HCT116 (cell line): ENCODE measurements around the gene RNF138. TPM values are rescaled to one million over a fixed set of nuclear protein-coding genes. Genes with fewer than 3 reads are reported as not detected.

ENCODE experiments used
- ATAC-seq: fragments of 200-7000 bp; cut with Tn5 transposase; 2 replicates; pipeline ENCODE4 v1.9.1; 2020; ENCODE audit warnings: mild to moderate bottlenecking, moderate library complexity
- BruUV-seq: library from RNA; stranded (reverse); fragments of 400-500 nt; replicated peaks from 2 replicates; lab custom pipeline; 2021; lab: Mats Ljungman, UMichigan
- CTCF ChIA-PET: fragments of 300-600 bp; sonication (Branson Sonifier 250); formaldehyde crosslinking; loops from one replicate; lab custom pipeline; 2021; ENCODE audit warnings: antibody characterized with exemption; lab: Charles Lee
- POLR2A ChIA-PET: fragments of 300-600, 350-600 bp; sonication (Branson Sonifier 250); formaldehyde crosslinking; loops from one replicate; lab custom pipeline; 2021; ENCODE audit warnings: antibody characterized with exemption; lab: Charles Lee
- RAD21 ChIA-PET, 2 experiments: fragments of 300-600 bp; sonication (Branson Sonifier 250); formaldehyde crosslinking; loops; one replicate each; lab custom pipeline; 2023; ENCODE audit warnings: low total read pairs in 2 of 2; ENCODE audit not compliant: uncharacterized antibody in 2 of 2, unreplicated experiment in 2 of 2, low non-redundant PET in 1 of 2; lab: Charles Lee
- DNase-seq: peaks from one replicate; pipeline ENCODE4 v3.0.0-alpha.2; 2010; ENCODE audit warnings: low read depth, low spot score
- H2AFZ ChIP-seq: fragments of 200-600 bp; shearing (Covaris generic), sonication (generic); 2 replicates; pipeline ENCODE4 v1.6.1; 2017; ENCODE audit warnings: low read depth, mixed run types, mixed read lengths, antibody characterized with exemption, low read length; ENCODE audit not compliant: poor library complexity, severe bottlenecking
- H3K27ac ChIP-seq: 2 replicates; pipeline ENCODE4 v1.5.1; 2012; ENCODE audit warnings: low read depth, low read length
- H3K27me3 ChIP-seq: fragments of 200-600 bp; sonication (generic); 2 replicates; pipeline ENCODE4 v1.6.1; 2016; ENCODE audit warnings: mixed run types, low read length, mixed read lengths; ENCODE audit not compliant: insufficient read depth
- H3K36me3 ChIP-seq, 2 experiments: fragments of 200-500 bp in 1 of 2; fragments of 200-600 bp in 1 of 2; sonication (Bioruptor generic) in 1 of 2; sonication (generic) in 1 of 2; 2 replicates each; pipeline versions ENCODE4 v1.5.1 to v1.6.1; 2014 to 2016; ENCODE audit warnings: low read length in 2 of 2, inconsistent platforms in 1 of 2, mixed read lengths in 1 of 2, mixed run types in 1 of 2; ENCODE audit not compliant: insufficient read depth in 2 of 2, control insufficient read depth in 1 of 2
- H3K4me1 ChIP-seq, 2 experiments: fragments of 200-600 bp in 1 of 2; sonication (generic) in 1 of 2; 2 replicates each; pipeline versions ENCODE4 v1.5.1 to v1.6.1; 2012 to 2017; ENCODE audit warnings: low read length in 2 of 2, inconsistent platforms in 1 of 2, mild to moderate bottlenecking in 1 of 2, mixed read lengths in 1 of 2, mixed run types in 1 of 2, moderate library complexity in 1 of 2; ENCODE audit not compliant: insufficient read depth in 2 of 2, control insufficient read depth in 1 of 2
- H3K4me2 ChIP-seq: fragments of 200-600 bp; sonication (generic); 2 replicates; pipeline ENCODE4 v1.6.1; 2017; ENCODE audit warnings: mixed run types, low read length, mixed read lengths
- H3K4me3 ChIP-seq, 2 experiments: fragments of 200-600 bp in 1 of 2; sonication (generic) in 1 of 2; replicated peaks in 1 of 2; 2 replicates each; pipeline ENCODE4 v1.5.1; 2011 to 2016; ENCODE audit warnings: low read length in 2 of 2, control low read depth in 1 of 2, low read depth in 1 of 2, mild to moderate bottlenecking in 1 of 2, mixed read lengths in 1 of 2, mixed run types in 1 of 2
- H3K79me2 ChIP-seq: fragments of 200-600 bp; sonication (generic); 2 replicates; pipeline ENCODE4 v1.6.1; 2017; ENCODE audit warnings: mild to moderate bottlenecking, mixed run types, low read length, moderate library complexity, mixed read lengths; ENCODE audit not compliant: insufficient read depth
- H3K9ac ChIP-seq: fragments of 200-600 bp; sonication (generic); 2 replicates; pipeline ENCODE4 v1.6.1; 2016; ENCODE audit warnings: low read length, mixed read lengths
- H3K9me2 ChIP-seq: fragments of 200-600 bp; sonication (generic), shearing (Covaris generic); 2 replicates; pipeline ENCODE4 v1.6.1; 2017; ENCODE audit warnings: mixed run types, mild to moderate bottlenecking, moderate library complexity; ENCODE audit not compliant: insufficient read depth
- H3K9me3 ChIP-seq, 2 experiments: fragments of 200-500 bp in 1 of 2; fragments of 200-600 bp in 1 of 2; sonication (Bioruptor generic) in 1 of 2; sonication (generic) in 1 of 2; 2 replicates each; pipeline ENCODE4 v1.6.1; 2014 to 2017; ENCODE audit warnings: low read length in 2 of 2, mixed read lengths in 2 of 2, inconsistent platforms in 1 of 2, low read depth in 1 of 2, mild to moderate bottlenecking in 1 of 2, mixed run types in 1 of 2, moderate library complexity in 1 of 2; ENCODE audit not compliant: control insufficient read depth in 1 of 2, insufficient read depth in 1 of 2
- H4K20me1 ChIP-seq: fragments of 200-600 bp; sonication (generic), shearing (Covaris generic); 2 replicates; pipeline ENCODE4 v1.6.1; 2017; ENCODE audit warnings: mixed run types, mild to moderate bottlenecking, moderate library complexity; ENCODE audit not compliant: insufficient read depth
- CBX3 ChIP-seq: IDR thresholded peaks from 2 replicates; pipeline ENCODE4 v1.6.1; 2012; ENCODE audit warnings: low read depth
- EGR1 ChIP-seq: IDR thresholded peaks from 2 replicates; pipeline ENCODE4 v1.6.1; 2012; ENCODE audit warnings: low read depth
- MAX ChIP-seq: IDR thresholded peaks from 2 replicates; pipeline ENCODE4 v1.6.1; 2012
- POLR2AphosphoS5 ChIP-seq: IDR thresholded peaks from 2 replicates; pipeline ENCODE4 v1.6.1; 2011; ENCODE audit warnings: mild to moderate bottlenecking, low read depth, low read length, moderate library complexity
- ZFX ChIP-seq: fragments of 450-650 bp; IDR thresholded peaks from 2 replicates; pipeline ENCODE4 v1.6.1; 2017
- intact Hi-C: fragments of 100-400 bp; cut with micrococcal nuclease; formaldehyde crosslinking; loops from 2 replicates; pipeline ENCODE4 v1.10.0; 2022
- total RNA-seq: library from RNA; stranded (reverse); gene quantifications from one replicate; pipeline ENCODE4 v1.2.1, GENCODE V29; 2021; ENCODE audit not compliant: unreplicated experiment
- TF ChIP-seq, protein P1 (sequence below): IDR thresholded peaks from 2 replicates; pipeline ENCODE4 v1.6.1; 2012; ENCODE audit warnings: low read depth
- TF ChIP-seq, protein P2 (sequence below): IDR thresholded peaks from 2 replicates; pipeline ENCODE4 v1.6.1; 2012

The RNF138 gene
- total RNA-seq, 1 experiment from 2014 or later, result 72.5 TPM

- TF ChIP-seq, protein P1, sequence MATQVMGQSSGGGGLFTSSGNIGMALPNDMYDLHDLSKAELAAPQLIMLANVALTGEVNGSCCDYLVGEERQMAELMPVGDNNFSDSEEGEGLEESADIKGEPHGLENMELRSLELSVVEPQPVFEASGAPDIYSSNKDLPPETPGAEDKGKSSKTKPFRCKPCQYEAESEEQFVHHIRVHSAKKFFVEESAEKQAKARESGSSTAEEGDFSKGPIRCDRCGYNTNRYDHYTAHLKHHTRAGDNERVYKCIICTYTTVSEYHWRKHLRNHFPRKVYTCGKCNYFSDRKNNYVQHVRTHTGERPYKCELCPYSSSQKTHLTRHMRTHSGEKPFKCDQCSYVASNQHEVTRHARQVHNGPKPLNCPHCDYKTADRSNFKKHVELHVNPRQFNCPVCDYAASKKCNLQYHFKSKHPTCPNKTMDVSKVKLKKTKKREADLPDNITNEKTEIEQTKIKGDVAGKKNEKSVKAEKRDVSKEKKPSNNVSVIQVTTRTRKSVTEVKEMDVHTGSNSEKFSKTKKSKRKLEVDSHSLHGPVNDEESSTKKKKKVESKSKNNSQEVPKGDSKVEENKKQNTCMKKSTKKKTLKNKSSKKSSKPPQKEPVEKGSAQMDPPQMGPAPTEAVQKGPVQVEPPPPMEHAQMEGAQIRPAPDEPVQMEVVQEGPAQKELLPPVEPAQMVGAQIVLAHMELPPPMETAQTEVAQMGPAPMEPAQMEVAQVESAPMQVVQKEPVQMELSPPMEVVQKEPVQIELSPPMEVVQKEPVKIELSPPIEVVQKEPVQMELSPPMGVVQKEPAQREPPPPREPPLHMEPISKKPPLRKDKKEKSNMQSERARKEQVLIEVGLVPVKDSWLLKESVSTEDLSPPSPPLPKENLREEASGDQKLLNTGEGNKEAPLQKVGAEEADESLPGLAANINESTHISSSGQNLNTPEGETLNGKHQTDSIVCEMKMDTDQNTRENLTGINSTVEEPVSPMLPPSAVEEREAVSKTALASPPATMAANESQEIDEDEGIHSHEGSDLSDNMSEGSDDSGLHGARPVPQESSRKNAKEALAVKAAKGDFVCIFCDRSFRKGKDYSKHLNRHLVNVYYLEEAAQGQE, result no peak
- TF ChIP-seq, protein P2, sequence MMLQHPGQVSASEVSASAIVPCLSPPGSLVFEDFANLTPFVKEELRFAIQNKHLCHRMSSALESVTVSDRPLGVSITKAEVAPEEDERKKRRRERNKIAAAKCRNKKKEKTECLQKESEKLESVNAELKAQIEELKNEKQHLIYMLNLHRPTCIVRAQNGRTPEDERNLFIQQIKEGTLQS, result no peak
- no peak for TF ChIP-seq CBX3
- TF ChIP-seq POLR2AphosphoS5, result peak; percentile 81
Measured at GRCh38 chr18:32092422-32093101, 888 bp downstream of the RNF138 start (continued).

- intact Hi-C loops, result loop anchor here (2.0 kb wide), 2 partner anchors 74 to 150 kb away; partner anchors contain the start of genes RNF125 and TRAPPC8
Measured at GRCh38 chr18:32093102-32093511, 1.4 kb downstream of the RNF138 start.

More at GRCh38 chr18:32093102-32093511, 1.4 kb downstream of the RNF138 start:
- H3K36me3 ChIP-seq, result peaks cover 4 to 21% of the 10 kb centered on the region in 2 experiments; a peak in 3 of 4 replicates
- H3K4me1 ChIP-seq, result peaks cover 19 to 33% of the 10 kb centered on the region in 2 experiments
- peaks cover 56% of the 10 kb centered on the region for H3K79me2 ChIP-seq
- H2AFZ ChIP-seq, result no peak overlapping the region
- RAD21 ChIA-PET, result no interaction called here
- POLR2A ChIA-PET, result no interaction called here
- H3K9me3 ChIP-seq, result no peaks in the 10 kb centered on the region
- no peaks in the 10 kb centered on the region for H3K27me3 ChIP-seq
- DNase-seq (no peak), ATAC-seq (peak; percentile 2; the same call in 1 of the 2 replicates)
- no TSS peak for BruUV-seq
- no peaks in the 10 kb centered on the region for H3K9me2 ChIP-seq
- H3K4me3 ChIP-seq, result peak overlapping the region; percentile 70 to 81
- H4K20me1 ChIP-seq, result peaks cover 13% of the 10 kb centered on the region; the same call in 1 of the 2 replicates
- H3K9ac ChIP-seq, result peak overlapping the region; percentile 93
- peak overlapping the region; percentile 90 for H3K27ac ChIP-seq
- TF ChIP-seq ZFX (peak; percentile 61), MAX (no peak), EGR1 (no peak)
- H3K4me2 ChIP-seq, result peak overlapping the region; percentile 89
- CTCF ChIA-PET, result no interaction called here
